Mesothelial cell of epicardium (in vitro differentiated cells): ENCODE results near the gene RASD2. TPM values are rescaled to one million over a fixed set of nuclear protein-coding genes. Genes with fewer than 3 reads are reported as not detected.

Experiments
- DNase-seq, 2 experiments: peaks; one replicate each; pipeline ENCODE4 v3.0.0; 2021; ENCODE audit warnings: low spot score in 2 of 2; ENCODE audit not compliant: unreplicated experiment in 2 of 2
- H3K27ac Mint-ChIP-seq: 2 replicates; pipeline ENCODE4 v1.8.0; 2021; ENCODE audit warnings: mixed read lengths
- H3K27me3 Mint-ChIP-seq: 2 replicates; pipeline ENCODE4 v1.8.0; 2021; ENCODE audit warnings: low read depth, mixed read lengths
- H3K36me3 Mint-ChIP-seq: 2 replicates; pipeline ENCODE4 v1.8.0; 2021; ENCODE audit warnings: mixed read lengths
- H3K4me1 Mint-ChIP-seq: 2 replicates; pipeline ENCODE4 v1.8.0; 2021; ENCODE audit warnings: mixed read lengths
- H3K4me3 Mint-ChIP-seq: 2 replicates; pipeline ENCODE4 v1.8.0; 2021; ENCODE audit warnings: mild to moderate bottlenecking, moderate library complexity, mixed read lengths
- H3K9me3 Mint-ChIP-seq: 2 replicates; pipeline ENCODE4 v1.8.0; 2021; ENCODE audit warnings: mixed read lengths
- CTCF ChIP-seq: fragments of 200-600 bp; sonication (generic); IDR thresholded peaks from one replicate; pipeline ENCODE4 v1.5.0; 2021; ENCODE audit warnings: antibody characterized with exemption; ENCODE audit not compliant: unreplicated experiment
- total RNA-seq: library from RNA; stranded (reverse); gene quantifications from 3 replicates; pipeline ENCODE4 v1.2.1, GENCODE V29; 2021

RASD2 gene
- total RNA-seq, 1 donor from 2014 or later, result not detected

DNA sequence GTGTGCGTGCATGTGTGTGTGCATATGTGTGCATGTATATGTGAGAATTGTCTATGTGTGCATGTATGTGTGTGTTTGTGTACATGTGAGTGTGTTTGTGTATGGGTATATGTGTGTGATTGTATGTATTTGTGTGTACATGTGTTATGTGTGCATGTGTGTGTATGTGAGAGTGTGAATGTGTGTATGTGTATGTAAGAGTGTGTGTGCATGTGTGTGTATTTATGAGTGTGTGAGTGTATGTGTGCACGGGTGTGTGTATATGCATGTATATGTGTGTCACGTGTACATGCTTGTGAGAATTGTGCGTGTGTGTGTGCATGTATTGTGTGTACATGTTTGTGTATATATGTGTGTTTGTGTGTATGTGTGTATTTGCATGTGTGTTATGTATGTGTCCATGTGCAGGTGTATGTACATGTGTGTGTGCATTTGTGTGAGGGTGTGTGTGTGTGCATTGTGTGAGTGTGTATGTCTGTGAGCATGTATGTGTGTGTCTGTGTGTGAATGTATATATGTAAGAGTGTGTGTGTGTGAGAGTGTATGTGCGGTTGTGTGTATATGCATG lies 60.5 kb downstream of the RASD2 start:
- Mint-ChIP-seq H3K9me3 (no peaks in the 10 kb centered on the region), H3K27me3 (no peaks in the 10 kb centered on the region), H3K4me3 (no peak overlapping the region), H3K27ac (no peak overlapping the region), H3K36me3 (no peaks in the 10 kb centered on the region), H3K4me1 (peaks cover 16% of the 10 kb centered on the region)
- TF ChIP-seq CTCF, result no peak
- no peak for DNase-seq

DNA sequence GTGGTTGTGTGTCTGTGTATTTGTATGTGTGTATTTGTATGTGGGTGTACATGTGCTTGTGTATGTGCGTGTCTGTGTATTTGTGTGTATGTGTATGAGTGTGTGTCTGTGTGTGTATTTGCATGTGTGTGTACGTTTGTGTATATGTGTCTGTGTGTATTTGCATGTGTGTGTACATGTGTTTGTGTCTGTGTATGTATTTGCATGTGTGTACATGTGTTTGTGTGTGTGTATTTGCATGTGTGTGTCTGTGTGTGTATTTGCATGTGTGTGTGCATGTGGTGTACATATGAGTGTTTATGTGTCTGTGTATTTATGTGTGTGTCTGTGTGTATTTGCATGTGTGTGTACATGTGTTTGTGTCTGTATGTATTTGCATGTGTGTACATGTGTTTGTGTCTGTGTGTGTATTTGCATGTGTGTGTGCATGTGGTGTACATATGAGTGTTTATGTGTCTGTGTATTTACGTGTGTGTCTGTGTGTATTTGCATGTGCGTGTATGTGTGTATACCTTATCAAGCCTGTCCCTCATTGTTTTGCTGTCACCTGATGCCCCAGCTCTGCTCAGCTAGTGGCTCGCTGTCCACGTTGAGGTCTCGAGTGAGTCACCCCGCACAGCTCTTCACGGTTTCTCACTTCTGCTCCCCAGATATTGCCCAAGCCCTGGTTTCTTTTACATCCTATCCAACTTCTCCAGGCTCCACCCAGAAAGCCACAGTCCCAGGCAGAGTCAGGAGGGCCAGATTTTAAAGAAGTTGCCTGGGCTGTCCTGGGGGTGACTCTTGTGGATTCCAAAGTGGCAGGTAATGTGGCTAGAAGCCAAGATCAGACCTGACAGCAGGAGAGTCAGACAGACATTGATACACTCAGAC lies 61.3 kb downstream of the RASD2 start:
- H3K27me3 Mint-ChIP-seq, result no peaks in the 10 kb centered on the region
- TF ChIP-seq CTCF, result no peak
- H3K4me3 Mint-ChIP-seq, result no peak overlapping the region
- H3K9me3 Mint-ChIP-seq, result no peaks in the 10 kb centered on the region
- no peak for DNase-seq
- no peaks in the 10 kb centered on the region for H3K36me3 Mint-ChIP-seq
- H3K4me1 Mint-ChIP-seq, result peaks cover 17% of the 10 kb centered on the region
- H3K27ac Mint-ChIP-seq, result no peak overlapping the region

Other genes with a start within 250 kb of the RASD2 start
- gene TOM1, start 240.9 kb upstream of the RASD2 start, total RNA-seq, result 41.4 to 46.0 TPM (median 44.2 TPM) in 3 replicates
- 1.6 to 2.8 TPM (median 1.6 TPM) in 3 replicates for gene HMOX1, start 159.7 kb upstream of the RASD2 start, total RNA-seq
- 50.5 to 59.7 TPM (median 52.1 TPM) in 3 replicates for gene MCM5, start 140.7 kb upstream of the RASD2 start, total RNA-seq
- gene MB, start 76.5 kb downstream of the RASD2 start, total RNA-seq, result not detected in 3 replicates
- gene APOL6, start 107.6 kb downstream of the RASD2 start, total RNA-seq, result 1.1 to 1.2 TPM (median 1.2 TPM) in 3 replicates
- gene APOL5, start 177.0 kb downstream of the RASD2 start, total RNA-seq, result not detected in 3 replicates